NCI-H446 treated with DMSO at 0.1 percent for 48 hours (cell line): Measurements from ENCODE around the gene TMEM45B.
"Not testable (repeated sequence)": the region's sequence is repeated elsewhere in the genome, so short reads cannot be mapped to it uniquely, and the experiment has no call there.

Experiments
- DNase-seq: peaks from one replicate; lab custom pipeline; 2025; lab: John Stamatoyannopoulos, UW

TMEM45B gene

GRCh38 chr11:129808241-129808640, 7.4 kb upstream of the TMEM45B start:
- DNase-seq: not testable (repeated sequence)

GRCh38 chr11:129813231-129813791, 2.3 kb upstream of the TMEM45B start:
- DNase-seq: no peak

- DNase-seq: no peak
Observed at GRCh38 chr11:129814244-129815014, 1.2 kb upstream of the TMEM45B start.

- DNase-seq: no peak
Observed at GRCh38 chr11:129817534-129818051, 1.9 kb downstream of the TMEM45B start.

GRCh38 chr11:129818236-129818635, 2.6 kb downstream of the TMEM45B start:
- DNase-seq: not testable (repeated sequence)

- DNase-seq: no peak
Observed at GRCh38 chr11:129819237-129819636, 3.6 kb downstream of the TMEM45B start.

- DNase-seq: not testable (repeated sequence)
Observed at GRCh38 chr11:129820228-129820627, 4.6 kb downstream of the TMEM45B start.

GRCh38 chr11:129823281-129823680, 7.6 kb downstream of the TMEM45B start:
- DNase-seq: not testable (repeated sequence)

GRCh38 chr11:129823799-129824198, 8.2 kb downstream of the TMEM45B start:
- not testable (repeated sequence) for DNase-seq

GRCh38 chr11:129825380-129825779, 9.7 kb downstream of the TMEM45B start:
- DNase-seq: no peak

- DNase-seq: no peak
Observed at GRCh38 chr11:129828301-129828836, 12.7 kb downstream of the TMEM45B start.

GRCh38 chr11:129829497-129829896, 13.8 kb downstream of the TMEM45B start:
- DNase-seq: not testable (repeated sequence)

- DNase-seq: not testable (repeated sequence)
Observed at GRCh38 chr11:129831227-129831626, 15.6 kb downstream of the TMEM45B start.

- DNase-seq: not testable (repeated sequence)
Observed at GRCh38 chr11:129833260-129833659, 17.6 kb downstream of the TMEM45B start.

- not testable (repeated sequence) for DNase-seq
Observed at GRCh38 chr11:129836423-129836891, 20.8 kb downstream of the TMEM45B start.

- no peak for DNase-seq
Observed at GRCh38 chr11:129836979-129837378, 21.3 kb downstream of the TMEM45B start.

GRCh38 chr11:129840236-129840635, 24.6 kb downstream of the TMEM45B start:
- DNase-seq: no peak

GRCh38 chr11:129842138-129842537, 26.5 kb downstream of the TMEM45B start:
- DNase-seq: no peak

- DNase-seq: no peak
Observed at GRCh38 chr11:129846508-129847335, 31.1 kb downstream of the TMEM45B start.

GRCh38 chr11:129847361-129847760, 31.7 kb downstream of the TMEM45B start:
- not testable (repeated sequence) for DNase-seq

GRCh38 chr11:129849447-129850130, 33.9 kb downstream of the TMEM45B start:
- DNase-seq: no peak
